SK-N-SH treated with all-trans-retinoic acid at 6 μM for 48 hours (cell line): ENCODE measurements around the gene WNK2.

Experiments used
- ATAC-seq: fragments of 200-7000 bp; cut with Tn5 transposase; 3 replicates; pipeline ENCODE4 v1.9.1; 2020; ENCODE audit warnings: mild to moderate bottlenecking, moderate library complexity
- ARNTL ChIP-seq: fragments of 450-650 bp; formaldehyde crosslinking; IDR thresholded peaks from 2 replicates; pipeline ENCODE4 v1.5.0; 2020; ENCODE audit warnings: low read depth, mild to moderate bottlenecking, moderate library complexity, borderline replicate concordance
- BACH2 ChIP-seq: fragments of 250-450 bp; sonication (Bioruptor Pico); IDR thresholded peaks from 2 replicates; pipeline ENCODE4 v1.9.0; 2021; ENCODE audit warnings: mild to moderate bottlenecking, borderline replicate concordance
- CSDC2 ChIP-seq: fragments of 250-450 bp; sonication (Bioruptor Pico); IDR thresholded peaks from 2 replicates; pipeline ENCODE4 v1.5.0; 2020; ENCODE audit warnings: mild to moderate bottlenecking, moderate library complexity
- CSRNP3 ChIP-seq: fragments of 250-450 bp; sonication (Bioruptor Pico); IDR thresholded peaks from 2 replicates; pipeline ENCODE4 v1.5.1; 2021; ENCODE audit warnings: mild to moderate bottlenecking, moderate library complexity
- ESRRG ChIP-seq: fragments of 250-450 bp; sonication (Bioruptor Pico); IDR thresholded peaks from 2 replicates; pipeline ENCODE4 v1.6.1; 2021; ENCODE audit warnings: mild to moderate bottlenecking
- GLIS3 ChIP-seq: fragments of 250-450 bp; sonication (Bioruptor Pico); IDR thresholded peaks from 2 replicates; pipeline ENCODE4 v1.5.0; 2020; ENCODE audit warnings: mild to moderate bottlenecking, moderate library complexity
- ISL1 ChIP-seq: fragments of 250-450 bp; sonication (Bioruptor Pico); IDR thresholded peaks from 2 replicates; pipeline ENCODE4 v2.1.2; 2022; ENCODE audit warnings: mild to moderate bottlenecking, moderate library complexity
- OSR1 ChIP-seq: fragments of 250-450 bp; sonication (Bioruptor Pico); IDR thresholded peaks from 2 replicates; pipeline ENCODE4 v1.8.0; 2022; ENCODE audit warnings: moderate library complexity, mild to moderate bottlenecking, inconsistent platforms
- POU6F1 ChIP-seq: fragments of 250-450 bp; sonication (Bioruptor Pico); IDR thresholded peaks from 2 replicates; pipeline ENCODE4 v1.8.0; 2021; ENCODE audit warnings: low read depth, mild to moderate bottlenecking, moderate library complexity, borderline replicate concordance
- PPARA ChIP-seq: fragments of 250-450 bp; sonication (Bioruptor Pico); IDR thresholded peaks from 2 replicates; pipeline ENCODE4 v1.5.0; 2020; ENCODE audit warnings: mild to moderate bottlenecking, borderline replicate concordance
- RARB ChIP-seq: fragments of 250-450 bp; sonication (Bioruptor Pico); IDR thresholded peaks from 2 replicates; pipeline ENCODE4 v1.8.0; 2021; ENCODE audit warnings: mild to moderate bottlenecking, moderate library complexity
- SNAI2 ChIP-seq: fragments of 250-450 bp; sonication (Bioruptor Pico); IDR thresholded peaks from 2 replicates; pipeline ENCODE4 v1.5.0; 2020; ENCODE audit warnings: mild to moderate bottlenecking, moderate library complexity
- TCF4 ChIP-seq: fragments of 250-450 bp; sonication (Bioruptor Pico); IDR thresholded peaks from 2 replicates; pipeline ENCODE4 v1.8.0; 2021; ENCODE audit warnings: mild to moderate bottlenecking, moderate library complexity, borderline replicate concordance
- TOX ChIP-seq: fragments of 250-450 bp; sonication (Bioruptor Pico); IDR thresholded peaks from 2 replicates; pipeline ENCODE4 v1.8.0; 2021; ENCODE audit warnings: mild to moderate bottlenecking, moderate library complexity, borderline replicate concordance
- TSHZ2 ChIP-seq: fragments of 250-450 bp; sonication (Bioruptor Pico); IDR thresholded peaks from 2 replicates; pipeline ENCODE4 v1.5.0; 2020; ENCODE audit warnings: mild to moderate bottlenecking, moderate library complexity
- ZC3H10 ChIP-seq: fragments of 250-450 bp; sonication (Bioruptor Pico); IDR thresholded peaks from 2 replicates; pipeline ENCODE4 v1.5.1; 2021; ENCODE audit warnings: mild to moderate bottlenecking, moderate library complexity
- ZFP3 ChIP-seq: fragments of 250-450 bp; sonication (Bioruptor Pico); IDR thresholded peaks from 2 replicates; pipeline ENCODE4 v1.5.0; 2020; ENCODE audit warnings: mild to moderate bottlenecking, moderate library complexity
- ZFP30 ChIP-seq: fragments of 450-650 bp; formaldehyde crosslinking; IDR thresholded peaks from 2 replicates; pipeline ENCODE4 v1.5.0; 2022; ENCODE audit warnings: mild to moderate bottlenecking, moderate library complexity
- ZNF565 ChIP-seq: fragments of 450-650 bp; formaldehyde crosslinking; conservative IDR thresholded peaks from 2 replicates; pipeline ENCODE4 v1.5.0; 2020; ENCODE audit warnings: low read depth, mild to moderate bottlenecking, moderate library complexity
- ZNF70 ChIP-seq: fragments of 450-650 bp; formaldehyde crosslinking; IDR thresholded peaks from 2 replicates; pipeline ENCODE4 v1.5.0; 2020; ENCODE audit warnings: mild to moderate bottlenecking, moderate library complexity
- ZNF8 ChIP-seq: fragments of 450-650 bp; formaldehyde crosslinking; IDR thresholded peaks from 2 replicates; pipeline ENCODE4 v1.5.0; 2020; ENCODE audit warnings: mild to moderate bottlenecking, moderate library complexity
- TF ChIP-seq, protein P1 (sequence below): fragments of 250-450 bp; sonication (Bioruptor Pico); IDR thresholded peaks from 2 replicates; pipeline ENCODE4 v1.5.1; 2020; ENCODE audit warnings: low read depth, mild to moderate bottlenecking, moderate library complexity
- TF ChIP-seq, protein P2 (sequence below): fragments of 250-450 bp; sonication (Bioruptor Pico); IDR thresholded peaks from 2 replicates; pipeline ENCODE4 v1.8.0; 2020; ENCODE audit warnings: mild to moderate bottlenecking, moderate library complexity, borderline replicate concordance

Gene WNK2

DNA sequence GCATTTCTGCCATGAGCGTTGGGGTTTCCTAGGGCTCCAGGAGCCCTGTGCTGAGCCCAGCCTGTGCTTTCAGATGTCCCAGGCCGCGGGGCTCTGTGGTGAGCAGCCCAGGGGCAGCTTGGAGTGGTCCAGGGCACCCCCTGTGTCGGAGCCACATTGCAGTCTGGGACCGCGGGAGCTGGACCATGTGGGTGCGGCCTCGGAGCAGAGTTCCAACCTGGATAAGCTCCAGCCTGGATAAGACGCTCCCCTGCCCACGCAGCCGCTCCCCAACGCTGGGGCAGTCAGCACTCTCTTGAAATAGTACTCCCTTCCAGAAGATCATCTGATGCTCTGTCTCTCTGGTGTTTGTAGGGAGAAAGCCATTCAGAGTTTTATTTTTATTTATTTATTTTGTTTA is 111.1 kb downstream of the WNK2 start:
- ATAC-seq = peak; percentile 31; the same call in 1 of the 3 replicates
- TF ChIP-seq ZFP30 (CRISPR knock-in tag) (no peak), OSR1 (CRISPR knock-in tag) (no peak), CSDC2 (CRISPR knock-in tag) (no peak), RARB (CRISPR knock-in tag) (no peak), GLIS3 (CRISPR knock-in tag) (no peak), PPARA (CRISPR knock-in tag) (no peak), BACH2 (CRISPR knock-in tag) (no peak), ZNF565 (CRISPR knock-in tag) (no peak), ZFP3 (no peak), CSRNP3 (CRISPR knock-in tag) (no peak), ESRRG (CRISPR knock-in tag) (no peak)
- TF ChIP-seq, all 23 proteins: peak for 0

- TF ChIP-seq TOX (CRISPR knock-in tag) = no peak
- TF ChIP-seq, protein P1, sequence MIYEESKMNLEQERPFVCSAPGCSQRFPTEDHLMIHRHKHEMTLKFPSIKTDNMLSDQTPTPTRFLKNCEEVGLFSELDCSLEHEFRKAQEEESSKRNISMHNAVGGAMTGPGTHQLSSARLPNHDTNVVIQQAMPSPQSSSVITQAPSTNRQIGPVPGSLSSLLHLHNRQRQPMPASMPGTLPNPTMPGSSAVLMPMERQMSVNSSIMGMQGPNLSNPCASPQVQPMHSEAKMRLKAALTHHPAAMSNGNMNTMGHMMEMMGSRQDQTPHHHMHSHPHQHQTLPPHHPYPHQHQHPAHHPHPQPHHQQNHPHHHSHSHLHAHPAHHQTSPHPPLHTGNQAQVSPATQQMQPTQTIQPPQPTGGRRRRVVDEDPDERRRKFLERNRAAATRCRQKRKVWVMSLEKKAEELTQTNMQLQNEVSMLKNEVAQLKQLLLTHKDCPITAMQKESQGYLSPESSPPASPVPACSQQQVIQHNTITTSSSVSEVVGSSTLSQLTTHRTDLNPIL (CRISPR knock-in tag) = no peak
- TF ChIP-seq CSRNP3 (CRISPR knock-in tag) = no peak
- no peak for TF ChIP-seq TSHZ2 (CRISPR knock-in tag)
- no peak for TF ChIP-seq ZNF8 (CRISPR knock-in tag)
- no peak for TF ChIP-seq CSDC2 (CRISPR knock-in tag)
- TF ChIP-seq ISL1 (CRISPR knock-in tag) = no peak
- no peak for TF ChIP-seq BACH2 (CRISPR knock-in tag)
- no peak for TF ChIP-seq POU6F1 (CRISPR knock-in tag)
- TF ChIP-seq, protein P2, sequence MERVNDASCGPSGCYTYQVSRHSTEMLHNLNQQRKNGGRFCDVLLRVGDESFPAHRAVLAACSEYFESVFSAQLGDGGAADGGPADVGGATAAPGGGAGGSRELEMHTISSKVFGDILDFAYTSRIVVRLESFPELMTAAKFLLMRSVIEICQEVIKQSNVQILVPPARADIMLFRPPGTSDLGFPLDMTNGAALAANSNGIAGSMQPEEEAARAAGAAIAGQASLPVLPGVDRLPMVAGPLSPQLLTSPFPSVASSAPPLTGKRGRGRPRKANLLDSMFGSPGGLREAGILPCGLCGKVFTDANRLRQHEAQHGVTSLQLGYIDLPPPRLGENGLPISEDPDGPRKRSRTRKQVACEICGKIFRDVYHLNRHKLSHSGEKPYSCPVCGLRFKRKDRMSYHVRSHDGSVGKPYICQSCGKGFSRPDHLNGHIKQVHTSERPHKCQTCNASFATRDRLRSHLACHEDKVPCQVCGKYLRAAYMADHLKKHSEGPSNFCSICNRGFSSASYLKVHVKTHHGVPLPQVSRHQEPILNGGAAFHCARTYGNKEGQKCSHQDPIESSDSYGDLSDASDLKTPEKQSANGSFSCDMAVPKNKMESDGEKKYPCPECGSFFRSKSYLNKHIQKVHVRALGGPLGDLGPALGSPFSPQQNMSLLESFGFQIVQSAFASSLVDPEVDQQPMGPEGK = no peak
- TF ChIP-seq RARB (CRISPR knock-in tag) = no peak
- TF ChIP-seq ARNTL = no peak
- TF ChIP-seq ZNF70 = no peak
- TF ChIP-seq ZC3H10 (CRISPR knock-in tag) = no peak
- TF ChIP-seq SNAI2 = no peak
- no peak for TF ChIP-seq TCF4
- TF ChIP-seq GLIS3 (CRISPR knock-in tag) = no peak
- no peak for TF ChIP-seq PPARA (CRISPR knock-in tag)
- TF ChIP-seq ZNF565 (CRISPR knock-in tag) = no peak
- ATAC-seq = no peak
Observed at GRCh38 chr9:93295456-93296076, 111.6 kb downstream of the WNK2 start.
